Liver (tissue), 3 donors: ENCODE results near the gene MAGEF1.

Experiments used
- ATF3 ChIP-seq: IDR thresholded peaks from 2 replicates; pipeline ENCODE4 v1.6.1; 2016; ENCODE audit warnings: antibody characterized with exemption
- CTCF ChIP-seq: fragments of 150-350 bp; IDR thresholded peaks from 2 replicates; pipeline ENCODE4 v1.5.1; 2017; ENCODE audit warnings: improper control_type of control experiment, low read depth, low read length; ENCODE audit not compliant: missing input control
- EGR1 ChIP-seq, 2 donors: IDR thresholded peaks; 2 replicates each; pipeline ENCODE4 v1.6.1; 2016 to 2018; ENCODE audit warnings: antibody characterized with exemption in 2 of 2, low read depth in 2 of 2
- GABPA ChIP-seq, 2 donors: IDR thresholded peaks in 1 of 2; conservative IDR thresholded peaks in 1 of 2; 2 replicates each; pipeline ENCODE4 v1.6.1; 2016; ENCODE audit warnings: antibody characterized with exemption in 2 of 2, mild to moderate bottlenecking in 1 of 2, moderate library complexity in 1 of 2
- HNF4A ChIP-seq, 2 donors: conservative IDR thresholded peaks; 2 replicates each; pipeline ENCODE4 v1.6.1; 2016; ENCODE audit warnings: antibody characterized with exemption in 2 of 2, mild to moderate bottlenecking in 2 of 2
- HNF4G ChIP-seq: IDR thresholded peaks from 2 replicates; pipeline ENCODE4 v1.6.1; 2016; ENCODE audit warnings: antibody characterized with exemption
- JUND ChIP-seq, 2 donors: IDR thresholded peaks; 2 replicates each; pipeline ENCODE4 v1.6.1; 2016; ENCODE audit warnings: antibody characterized with exemption in 2 of 2
- RAD21 ChIP-seq, 2 donors: IDR thresholded peaks; 2 replicates each; pipeline ENCODE4 v1.6.1; 2016; ENCODE audit warnings: antibody characterized with exemption in 2 of 2, mild to moderate bottlenecking in 2 of 2
- REST ChIP-seq: IDR thresholded peaks from 2 replicates; pipeline ENCODE4 v1.6.1; 2016; ENCODE audit warnings: antibody characterized with exemption, mild to moderate bottlenecking
- RXRA ChIP-seq, 2 donors: IDR thresholded peaks; 2 replicates each; pipeline ENCODE4 v1.6.1; 2017 to 2018; ENCODE audit warnings: antibody characterized with exemption in 2 of 2, mild to moderate bottlenecking in 1 of 2
- TAF1 ChIP-seq: conservative IDR thresholded peaks from 2 replicates; pipeline ENCODE4 v1.6.1; 2016; ENCODE audit warnings: antibody characterized with exemption, mild to moderate bottlenecking
- YY1 ChIP-seq: IDR thresholded peaks from 2 replicates; pipeline ENCODE4 v1.6.1; 2016; ENCODE audit warnings: antibody characterized with exemption, mild to moderate bottlenecking
- ZBTB33 ChIP-seq: IDR thresholded peaks from 2 replicates; pipeline ENCODE4 v1.6.1; 2016; ENCODE audit warnings: antibody characterized with exemption
- donor health status: healthy.
- donor health status: healthy.

GRCh38 chr3:184716622-184717398 is 4.9 kb upstream of the MAGEF1 start:
- no peak for TF ChIP-seq CTCF
- TF ChIP-seq TAF1, result no peak
- no peak for TF ChIP-seq REST
- TF ChIP-seq ZBTB33, result no peak
- no peak for TF ChIP-seq HNF4G
- no peak for TF ChIP-seq RAD21 (IDR thresholded peaks at IDR 0.05)
- no peak for TF ChIP-seq GABPA (IDR thresholded peaks at IDR 0.05 in 1 of 2, conservative IDR thresholded peaks at IDR 0.05 in 1 of 2)
- TF ChIP-seq JUND (IDR thresholded peaks at IDR 0.05), result no peak
- no peak for TF ChIP-seq YY1
- TF ChIP-seq HNF4A (conservative IDR thresholded peaks at IDR 0.05), result no peak
- TF ChIP-seq ATF3, result no peak
- no peak for TF ChIP-seq RXRA (IDR thresholded peaks at IDR 0.05)
- TF ChIP-seq EGR1 (IDR thresholded peaks at IDR 0.05; ENCODE audit: low read depth in 2 of 2), result no peak
